SK-N-SH treated with all-trans-retinoic acid at 6 μM for 48 hours (cell line): ENCODE measurements around the gene COL6A3.
A peak's percentile ranks its signal among the peaks of the same experiment; 100 is the strongest.

Experiments used
- ATAC-seq: fragments of 200-7000 bp; cut with Tn5 transposase; 3 replicates; pipeline ENCODE4 v1.9.1; 2020; ENCODE audit warnings: mild to moderate bottlenecking, moderate library complexity
- ARNTL ChIP-seq: fragments of 450-650 bp; formaldehyde crosslinking; IDR thresholded peaks from 2 replicates; pipeline ENCODE4 v1.5.0; 2020; ENCODE audit warnings: low read depth, mild to moderate bottlenecking, moderate library complexity, borderline replicate concordance
- BACH2 ChIP-seq: fragments of 250-450 bp; sonication (Bioruptor Pico); IDR thresholded peaks from 2 replicates; pipeline ENCODE4 v1.9.0; 2021; ENCODE audit warnings: mild to moderate bottlenecking, borderline replicate concordance
- CREB5 ChIP-seq: fragments of 250-450 bp; sonication (Bioruptor Pico); IDR thresholded peaks from 2 replicates; pipeline ENCODE4 v1.5.1; 2020; ENCODE audit warnings: low read depth, mild to moderate bottlenecking, moderate library complexity
- CSDC2 ChIP-seq: fragments of 250-450 bp; sonication (Bioruptor Pico); IDR thresholded peaks from 2 replicates; pipeline ENCODE4 v1.5.0; 2020; ENCODE audit warnings: mild to moderate bottlenecking, moderate library complexity
- GLIS3 ChIP-seq: fragments of 250-450 bp; sonication (Bioruptor Pico); IDR thresholded peaks from 2 replicates; pipeline ENCODE4 v1.5.0; 2020; ENCODE audit warnings: mild to moderate bottlenecking, moderate library complexity
- ISL1 ChIP-seq: fragments of 250-450 bp; sonication (Bioruptor Pico); IDR thresholded peaks from 2 replicates; pipeline ENCODE4 v2.1.2; 2022; ENCODE audit warnings: mild to moderate bottlenecking, moderate library complexity
- OSR1 ChIP-seq: fragments of 250-450 bp; sonication (Bioruptor Pico); IDR thresholded peaks from 2 replicates; pipeline ENCODE4 v1.8.0; 2022; ENCODE audit warnings: moderate library complexity, mild to moderate bottlenecking, inconsistent platforms
- PATZ1 ChIP-seq: fragments of 250-450 bp; sonication (Bioruptor Pico); IDR thresholded peaks from 2 replicates; pipeline ENCODE4 v1.8.0; 2020; ENCODE audit warnings: mild to moderate bottlenecking, moderate library complexity, borderline replicate concordance
- POU6F1 ChIP-seq: fragments of 250-450 bp; sonication (Bioruptor Pico); IDR thresholded peaks from 2 replicates; pipeline ENCODE4 v1.8.0; 2021; ENCODE audit warnings: low read depth, mild to moderate bottlenecking, moderate library complexity, borderline replicate concordance
- PPARA ChIP-seq: fragments of 250-450 bp; sonication (Bioruptor Pico); IDR thresholded peaks from 2 replicates; pipeline ENCODE4 v1.5.0; 2020; ENCODE audit warnings: mild to moderate bottlenecking, borderline replicate concordance
- RARB ChIP-seq: fragments of 250-450 bp; sonication (Bioruptor Pico); IDR thresholded peaks from 2 replicates; pipeline ENCODE4 v1.8.0; 2021; ENCODE audit warnings: mild to moderate bottlenecking, moderate library complexity
- SNAI2 ChIP-seq: fragments of 250-450 bp; sonication (Bioruptor Pico); IDR thresholded peaks from 2 replicates; pipeline ENCODE4 v1.5.0; 2020; ENCODE audit warnings: mild to moderate bottlenecking, moderate library complexity
- TCF4 ChIP-seq: fragments of 250-450 bp; sonication (Bioruptor Pico); IDR thresholded peaks from 2 replicates; pipeline ENCODE4 v1.8.0; 2021; ENCODE audit warnings: mild to moderate bottlenecking, moderate library complexity, borderline replicate concordance
- TOX ChIP-seq: fragments of 250-450 bp; sonication (Bioruptor Pico); IDR thresholded peaks from 2 replicates; pipeline ENCODE4 v1.8.0; 2021; ENCODE audit warnings: mild to moderate bottlenecking, moderate library complexity, borderline replicate concordance
- TSHZ2 ChIP-seq: fragments of 250-450 bp; sonication (Bioruptor Pico); IDR thresholded peaks from 2 replicates; pipeline ENCODE4 v1.5.0; 2020; ENCODE audit warnings: mild to moderate bottlenecking, moderate library complexity
- ZFP3 ChIP-seq: fragments of 250-450 bp; sonication (Bioruptor Pico); IDR thresholded peaks from 2 replicates; pipeline ENCODE4 v1.5.0; 2020; ENCODE audit warnings: mild to moderate bottlenecking, moderate library complexity
- ZFP30 ChIP-seq: fragments of 450-650 bp; formaldehyde crosslinking; IDR thresholded peaks from 2 replicates; pipeline ENCODE4 v1.5.0; 2022; ENCODE audit warnings: mild to moderate bottlenecking, moderate library complexity
- ZNF565 ChIP-seq: fragments of 450-650 bp; formaldehyde crosslinking; conservative IDR thresholded peaks from 2 replicates; pipeline ENCODE4 v1.5.0; 2020; ENCODE audit warnings: low read depth, mild to moderate bottlenecking, moderate library complexity
- ZNF70 ChIP-seq: fragments of 450-650 bp; formaldehyde crosslinking; IDR thresholded peaks from 2 replicates; pipeline ENCODE4 v1.5.0; 2020; ENCODE audit warnings: mild to moderate bottlenecking, moderate library complexity
- ZNF8 ChIP-seq: fragments of 450-650 bp; formaldehyde crosslinking; IDR thresholded peaks from 2 replicates; pipeline ENCODE4 v1.5.0; 2020; ENCODE audit warnings: mild to moderate bottlenecking, moderate library complexity
- TF ChIP-seq, protein P1 (sequence below): fragments of 250-450 bp; sonication (Bioruptor Pico); IDR thresholded peaks from 2 replicates; pipeline ENCODE4 v1.5.1; 2021; ENCODE audit warnings: mild to moderate bottlenecking, moderate library complexity

Gene COL6A3

GRCh38 chr2:237322564-237322963 lies 91.4 kb downstream of the COL6A3 start:
- peak; percentile 61 for ATAC-seq
- TF ChIP-seq PATZ1 (CRISPR knock-in tag) (no peak), ZNF565 (CRISPR knock-in tag) (no peak), ZFP30 (no peak), OSR1 (no peak), TOX (CRISPR knock-in tag) (no peak), CREB5 (CRISPR knock-in tag) (no peak), SNAI2 (CRISPR knock-in tag) (no peak), ZNF70 (CRISPR knock-in tag) (no peak), ISL1 (CRISPR knock-in tag) (no peak), GLIS3 (CRISPR knock-in tag) (no peak), BACH2 (CRISPR knock-in tag) (no peak), TSHZ2 (no peak), TCF4 (CRISPR knock-in tag) (no peak), PPARA (CRISPR knock-in tag) (no peak)
- TF ChIP-seq, protein P1, sequence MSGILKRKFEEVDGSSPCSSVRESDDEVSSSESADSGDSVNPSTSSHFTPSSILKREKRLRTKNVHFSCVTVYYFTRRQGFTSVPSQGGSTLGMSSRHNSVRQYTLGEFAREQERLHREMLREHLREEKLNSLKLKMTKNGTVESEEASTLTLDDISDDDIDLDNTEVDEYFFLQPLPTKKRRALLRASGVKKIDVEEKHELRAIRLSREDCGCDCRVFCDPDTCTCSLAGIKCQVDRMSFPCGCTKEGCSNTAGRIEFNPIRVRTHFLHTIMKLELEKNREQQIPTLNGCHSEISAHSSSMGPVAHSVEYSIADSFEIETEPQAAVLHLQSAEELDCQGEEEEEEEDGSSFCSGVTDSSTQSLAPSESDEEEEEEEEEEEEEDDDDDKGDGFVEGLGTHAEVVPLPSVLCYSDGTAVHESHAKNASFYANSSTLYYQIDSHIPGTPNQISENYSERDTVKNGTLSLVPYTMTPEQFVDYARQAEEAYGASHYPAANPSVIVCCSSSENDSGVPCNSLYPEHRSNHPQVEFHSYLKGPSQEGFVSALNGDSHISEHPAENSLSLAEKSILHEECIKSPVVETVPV (CRISPR knock-in tag) = no peak

- TF ChIP-seq TSHZ2 (no peak), ZNF565 (CRISPR knock-in tag) (no peak), ZNF70 (CRISPR knock-in tag) (no peak), PATZ1 (CRISPR knock-in tag) (no peak), SNAI2 (CRISPR knock-in tag) (no peak), RARB (CRISPR knock-in tag) (no peak), BACH2 (CRISPR knock-in tag) (no peak), CSDC2 (CRISPR knock-in tag) (no peak), POU6F1 (CRISPR knock-in tag) (no peak), ARNTL (CRISPR knock-in tag) (no peak), ZFP3 (CRISPR knock-in tag) (no peak), ZNF8 (CRISPR knock-in tag) (no peak), GLIS3 (CRISPR knock-in tag) (no peak), TOX (CRISPR knock-in tag) (no peak), ZFP30 (no peak), TCF4 (CRISPR knock-in tag) (no peak)
- TF ChIP-seq, protein P1 (CRISPR knock-in tag) = no peak
- no peak for ATAC-seq
Observed at GRCh38 chr2:237321746-237322145, 92.2 kb downstream of the COL6A3 start.
